Left renal cortex interstitium (tissue), 4 donors: ENCODE measurements around the gene GDI2. TPM values are rescaled to one million over a fixed set of nuclear protein-coding genes. Genes with fewer than 3 reads are reported as not detected.
"Not testable (repeated sequence)": the region's sequence is repeated elsewhere in the genome, so short reads cannot be mapped to it uniquely, and the experiment has no call there.

Experiments
- DNase-seq, 4 donors: peaks; one replicate each; pipeline ENCODE4 v3.0.0-alpha.2; 2013; ENCODE audit warnings: low read depth in 4 of 4, low spot score in 2 of 4, missing footprints in 1 of 4
- polyA plus RNA-seq, 4 donors: library from polyadenylated mRNA; unstranded; fragments of 120-200 nt; gene quantifications; one replicate each; pipeline ENCODE4 v1.2.1, GENCODE V29; 2013; ENCODE audit not compliant: insufficient read length in 4 of 4

Gene GDI2
- polyA plus RNA-seq, 4 donors, result 267 to 348 (median 285) TPM

- DNase-seq, result no peak
These were observed 16.0 kb upstream of the GDI2 start for GRCh38 chr10:5829267-5829666.

- no peak for DNase-seq
These were observed 15.5 kb upstream of the GDI2 start for GRCh38 chr10:5828725-5829124.

- no peak for DNase-seq
These were observed 14.6 kb upstream of the GDI2 start for GRCh38 chr10:5827841-5828240.

- not testable (repeated sequence) for DNase-seq
These were observed 13.3 kb upstream of the GDI2 start for GRCh38 chr10:5826511-5826910.

- DNase-seq, result no peak
These were observed 5.7 kb upstream of the GDI2 start for GRCh38 chr10:5818894-5819293.

- DNase-seq, result no peak
These were observed 4.8 kb upstream of the GDI2 start for GRCh38 chr10:5818048-5818331.

GRCh38 chr10:5817322-5818047, 4.3 kb upstream of the GDI2 start:
- no peak for DNase-seq

- no peak for DNase-seq
These were observed 2.9 kb upstream of the GDI2 start for GRCh38 chr10:5816170-5816569.

GRCh38 chr10:5814110-5815107, 1.2 kb upstream of the GDI2 start:
- DNase-seq, result peak in 2 of 4 donors; percentile 34 to 55

- no peak for DNase-seq
These were observed 218 bp downstream of the GDI2 start for GRCh38 chr10:5813091-5813340.

GRCh38 chr10:5812283-5813090, 747 bp downstream of the GDI2 start:
- DNase-seq, result peak in 2 of 4 donors; percentile 37 to 45

- DNase-seq, result peak in 1 of 4 donors; percentile 9
These were observed 1.8 kb downstream of the GDI2 start for GRCh38 chr10:5811387-5811821.

GRCh38 chr10:5810225-5810624, 3.0 kb downstream of the GDI2 start:
- DNase-seq, result no peak

- no peak for DNase-seq
These were observed 3.6 kb downstream of the GDI2 start for GRCh38 chr10:5809527-5810154.

GRCh38 chr10:5808783-5809392, 4.3 kb downstream of the GDI2 start:
- DNase-seq, result not testable (repeated sequence)

- no peak for DNase-seq
These were observed 6.5 kb downstream of the GDI2 start for GRCh38 chr10:5806745-5807144.

GRCh38 chr10:5805711-5806110, 7.5 kb downstream of the GDI2 start:
- DNase-seq, result no peak

GRCh38 chr10:5805260-5805659, 8.0 kb downstream of the GDI2 start:
- no peak for DNase-seq

GRCh38 chr10:5804386-5804785, 8.8 kb downstream of the GDI2 start:
- DNase-seq, result no peak

GRCh38 chr10:5800782-5801181, 12.5 kb downstream of the GDI2 start:
- no peak for DNase-seq
